A549 (cell line): ENCODE measurements around the gene ASAP2. TPM values are rescaled to one million over a fixed set of nuclear protein-coding genes. Genes with fewer than 3 reads are reported as not detected.

ENCODE experiments used
- ATAC-seq, 2 experiments: fragments of 200-7000 bp in 1 of 2; fragments of >200 bp in 1 of 2; cut with Nextera tagmentation in 1 of 2; cut with Tn5 transposase in 1 of 2; 3 replicates each; pipeline versions ENCODE4 v1.8.0 to v1.9.1; 2018 to 2020; ENCODE audit warnings: mild to moderate bottlenecking in 1 of 2, moderate library complexity in 1 of 2
- CTCF ChIA-PET: fragments of 300-600 bp; sonication (Branson Sonifier 250); formaldehyde crosslinking; extraction: SDS; loops from one replicate; lab custom pipeline; 2021; ENCODE audit warnings: antibody characterized with exemption, inconsistent platforms; lab: Yijun Ruan, JAX
- POLR2A ChIA-PET: fragments of 350-600 bp; formaldehyde crosslinking; extraction: SDS; loops from one replicate; lab custom pipeline; 2021; ENCODE audit warnings: antibody characterized with exemption, inconsistent platforms; lab: Yijun Ruan, JAX
- DNase-seq, 2 experiments: peaks; one replicate each; pipeline versions ENCODE4 v3.0.0 to v3.0.0-alpha.2; 2011 to 2016; ENCODE audit warnings: low read depth in 1 of 2, low spot score in 1 of 2
- FAIRE-seq: peaks from 2 replicates; lab custom pipeline; 2011; peaks lifted over from hg19 to GRCh38; lab: Jason Lieb, UNC
- H3K27ac ChIP-seq, 2 experiments: fragments of >200 bp; sonication (Bioruptor Twin); formaldehyde crosslinking; 3 replicates each; pipeline ENCODE4 v1.5.1; 2016 to 2017
- H3K4me1 ChIP-seq: fragments of >200 bp; sonication (Bioruptor Twin); formaldehyde crosslinking; 3 replicates; pipeline ENCODE4 v1.6.1; 2016
- H3K4me2 ChIP-seq: fragments of >200 bp; sonication (Bioruptor Twin); formaldehyde crosslinking; 3 replicates; pipeline ENCODE4 v1.6.1; 2016
- H3K4me3 ChIP-seq: fragments of >200 bp; sonication (Bioruptor Twin); formaldehyde crosslinking; 3 replicates; pipeline ENCODE4 v1.5.1; 2016
- H3K9me3 ChIP-seq: fragments of >200 bp; sonication (Bioruptor Twin); formaldehyde crosslinking; 3 replicates; pipeline ENCODE4 v1.6.1; 2016
- BHLHE40 ChIP-seq: IDR thresholded peaks from 2 replicates; pipeline ENCODE4 v1.6.1; 2012; ENCODE audit warnings: low read depth, low read length, inconsistent platforms
- CHD4 ChIP-seq: fragments of 200-600 bp; sonication (generic); IDR thresholded peaks from 2 replicates; pipeline ENCODE4 v1.6.1; 2016; ENCODE audit warnings: antibody characterized with exemption, mild to moderate bottlenecking, borderline replicate concordance
- FOXS1 ChIP-seq: fragments of 250-450 bp; sonication (Bioruptor Pico); IDR thresholded peaks from 2 replicates; pipeline ENCODE4 v1.5.0; 2020; ENCODE audit warnings: mild to moderate bottlenecking, moderate library complexity
- KDM1A ChIP-seq: fragments of 200-600 bp; sonication (generic); IDR thresholded peaks from 2 replicates; pipeline ENCODE4 v1.6.1; 2016; ENCODE audit warnings: low read depth, mild to moderate bottlenecking
- MYC ChIP-seq: IDR thresholded peaks from 2 replicates; pipeline ENCODE4 v1.6.1; 2012; ENCODE audit warnings: mild to moderate bottlenecking, inconsistent platforms, low read length, improper control_type of control experiment, borderline replicate concordance
- NFE2L2 ChIP-seq: fragments of 150-350 bp; conservative IDR thresholded peaks from 2 replicates; pipeline ENCODE4 v1.6.1; 2014; ENCODE audit warnings: low read length
- RAD21 ChIP-seq, 2 experiments: fragments of >200 bp in 1 of 2; sonication (Bioruptor Twin) in 1 of 2; formaldehyde crosslinking in 1 of 2; IDR thresholded peaks in 1 of 2; conservative IDR thresholded peaks in 1 of 2; 2 replicates in 1 of 2; 3 replicates in 1 of 2; pipeline ENCODE4 v1.6.1; 2012 to 2018; ENCODE audit warnings: inconsistent platforms in 1 of 2
- RCOR1 ChIP-seq: fragments of 150-350 bp; IDR thresholded peaks from 2 replicates; pipeline ENCODE4 v1.6.1; 2014; ENCODE audit warnings: antibody characterized with exemption, low read length, low read depth
- ZNF302 ChIP-seq: fragments of 250-450 bp; sonication (Bioruptor Pico); IDR thresholded peaks from 2 replicates; pipeline ENCODE4 v1.9.0; 2021; ENCODE audit warnings: inconsistent platforms, mild to moderate bottlenecking, moderate library complexity
- ZSCAN20 ChIP-seq: fragments of 250-450 bp; sonication (Bioruptor Pico); IDR thresholded peaks from 2 replicates; pipeline ENCODE4 v1.8.0; 2022; ENCODE audit warnings: mild to moderate bottlenecking, moderate library complexity
- WGBS: methylation state at CpG from one replicate; pipeline ENCODE4 v1.1.6; 2017; ENCODE audit errors: missing lambda C conversion rate; 5-methylcytosine and 5-hydroxymethylcytosine counted together
- polyA plus RNA-seq, 4 experiments: library from polyadenylated mRNA; depleted of rRNA in 3 of 4; stranded (reverse); fragments of >200 nt; fragmentation: RNase III in 1 of 4; extraction: RNeasy Plus Mini Kit Qiagen cat#74134 plus additional on column Dnase treatment in 1 of 4; gene quantifications; 2 replicates in 3 of 4; 3 replicates in 1 of 4; pipeline ENCODE4 v1.2.3, GENCODE V29; 2011 to 2017
- TF ChIP-seq, protein P1 (sequence below): fragments of 150-350 bp; IDR thresholded peaks from 2 replicates; pipeline ENCODE4 v1.6.1; 2014; ENCODE audit warnings: low read depth, mild to moderate bottlenecking, low read length
- TF ChIP-seq, protein P2 (sequence below): fragments of >200 bp; sonication (Bioruptor Twin); formaldehyde crosslinking; IDR thresholded peaks from 3 replicates; pipeline ENCODE4 v1.5.1; 2016
- TF ChIP-seq, protein P3 (sequence below): fragments of >200 bp; sonication (Bioruptor Twin); formaldehyde crosslinking; IDR thresholded peaks from 3 replicates; pipeline ENCODE4 v1.6.1; 2016
- TF ChIP-seq, protein P4 (sequence below): fragments of 250-450 bp; sonication (Bioruptor Pico); IDR thresholded peaks from 2 replicates; pipeline ENCODE4 v1.5.0; 2020; ENCODE audit warnings: low read depth, mild to moderate bottlenecking, moderate library complexity
- TF ChIP-seq, protein P5 (sequence below): IDR thresholded peaks from 2 replicates; pipeline ENCODE4 v1.6.1; 2012; ENCODE audit warnings: low read depth, borderline replicate concordance

ASAP2 gene
- polyA plus RNA-seq, 2 of the 4 experiments (the other 2 are of a cell fraction): 17.8 to 27.9 TPM

DNA sequence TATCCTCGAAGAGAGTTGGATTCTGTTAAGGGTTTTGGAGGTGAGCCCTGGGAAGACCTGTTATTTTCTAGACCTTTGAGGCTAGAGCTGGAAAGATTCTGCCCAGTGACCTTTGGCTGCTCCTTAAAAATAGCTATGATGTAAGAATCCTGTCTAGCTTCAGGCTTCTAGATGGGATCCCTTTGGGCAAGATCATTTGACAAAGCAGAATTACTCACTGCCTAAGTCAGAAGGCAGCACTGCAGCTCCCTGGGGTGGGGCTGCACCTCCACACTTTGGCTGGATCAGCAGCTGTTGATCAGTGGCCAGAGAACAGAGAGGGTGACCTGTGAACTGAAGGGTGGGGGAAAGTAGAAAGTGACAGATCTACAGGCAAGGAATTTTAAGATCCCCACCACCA, 103.8 kb downstream of the ASAP2 start (continued):
- TF ChIP-seq ZSCAN20 (CRISPR knock-in tag) (no peak), CHD4 (no peak), RCOR1 (no peak)
- TF ChIP-seq, protein P1, sequence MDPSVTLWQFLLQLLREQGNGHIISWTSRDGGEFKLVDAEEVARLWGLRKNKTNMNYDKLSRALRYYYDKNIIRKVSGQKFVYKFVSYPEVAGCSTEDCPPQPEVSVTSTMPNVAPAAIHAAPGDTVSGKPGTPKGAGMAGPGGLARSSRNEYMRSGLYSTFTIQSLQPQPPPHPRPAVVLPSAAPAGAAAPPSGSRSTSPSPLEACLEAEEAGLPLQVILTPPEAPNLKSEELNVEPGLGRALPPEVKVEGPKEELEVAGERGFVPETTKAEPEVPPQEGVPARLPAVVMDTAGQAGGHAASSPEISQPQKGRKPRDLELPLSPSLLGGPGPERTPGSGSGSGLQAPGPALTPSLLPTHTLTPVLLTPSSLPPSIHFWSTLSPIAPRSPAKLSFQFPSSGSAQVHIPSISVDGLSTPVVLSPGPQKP: no peak
- TF ChIP-seq, protein P2, sequence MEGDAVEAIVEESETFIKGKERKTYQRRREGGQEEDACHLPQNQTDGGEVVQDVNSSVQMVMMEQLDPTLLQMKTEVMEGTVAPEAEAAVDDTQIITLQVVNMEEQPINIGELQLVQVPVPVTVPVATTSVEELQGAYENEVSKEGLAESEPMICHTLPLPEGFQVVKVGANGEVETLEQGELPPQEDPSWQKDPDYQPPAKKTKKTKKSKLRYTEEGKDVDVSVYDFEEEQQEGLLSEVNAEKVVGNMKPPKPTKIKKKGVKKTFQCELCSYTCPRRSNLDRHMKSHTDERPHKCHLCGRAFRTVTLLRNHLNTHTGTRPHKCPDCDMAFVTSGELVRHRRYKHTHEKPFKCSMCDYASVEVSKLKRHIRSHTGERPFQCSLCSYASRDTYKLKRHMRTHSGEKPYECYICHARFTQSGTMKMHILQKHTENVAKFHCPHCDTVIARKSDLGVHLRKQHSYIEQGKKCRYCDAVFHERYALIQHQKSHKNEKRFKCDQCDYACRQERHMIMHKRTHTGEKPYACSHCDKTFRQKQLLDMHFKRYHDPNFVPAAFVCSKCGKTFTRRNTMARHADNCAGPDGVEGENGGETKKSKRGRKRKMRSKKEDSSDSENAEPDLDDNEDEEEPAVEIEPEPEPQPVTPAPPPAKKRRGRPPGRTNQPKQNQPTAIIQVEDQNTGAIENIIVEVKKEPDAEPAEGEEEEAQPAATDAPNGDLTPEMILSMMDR: no peak

DNA sequence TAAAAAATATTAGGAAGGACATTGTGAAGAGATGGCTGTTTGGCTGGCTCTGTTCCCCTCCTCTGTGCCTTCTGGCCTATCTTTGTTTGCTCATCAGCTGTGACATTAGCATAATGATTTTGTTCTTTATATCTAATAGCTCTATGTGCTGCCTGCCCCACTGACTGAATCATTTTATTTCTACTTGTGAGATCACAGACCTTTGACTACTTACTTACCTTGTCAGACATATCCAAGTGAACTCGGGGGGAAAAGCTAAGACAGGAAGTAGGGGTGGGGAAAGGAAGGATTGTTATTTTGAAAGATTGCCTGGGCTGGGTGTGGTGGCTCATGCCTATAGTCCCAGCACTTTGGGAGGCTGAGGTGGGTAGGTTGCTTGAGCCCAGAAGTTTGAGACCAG, 104.2 kb downstream of the ASAP2 start:
- no peaks in the 10 kb centered on the region for H3K9me3 ChIP-seq
- DNase-seq (peak in 1 of 2 experiments; percentile 18), ATAC-seq (peak; percentile 25 to 46)
- H3K27ac ChIP-seq: peak overlapping the region; percentile 67 to 86
- POLR2A ChIA-PET: interaction anchor here (0.6 to 1.5 kb wide), 7 partner anchors 23 to 104 kb away, joined by 3 to 8 read pairs (median 4); partner anchors contain the start of gene ASAP2
- TF ChIP-seq RAD21 (conservative IDR thresholded peaks at IDR 0.05 in 1 of 2, IDR thresholded peaks at IDR 0.05 in 1 of 2) (no peak), NFE2L2 (no peak), BHLHE40 (no peak)
- TF ChIP-seq, all 56 proteins: peak for 0
- peak overlapping the region; percentile 64 for H3K4me2 ChIP-seq
- FAIRE-seq: no peak
- 10% methylated on average over 1 of the region's 1 CpG for WGBS
- H3K4me1 ChIP-seq: peaks cover 55% of the 10 kb centered on the region
- no peak overlapping the region for H3K4me3 ChIP-seq
- CTCF ChIA-PET: interaction anchor here (1.0 to 4.0 kb wide), 9 partner anchors 12 to 167 kb away, joined by 3 to 24 read pairs (median 6); partner anchors contain the start of gene ASAP2

DNA sequence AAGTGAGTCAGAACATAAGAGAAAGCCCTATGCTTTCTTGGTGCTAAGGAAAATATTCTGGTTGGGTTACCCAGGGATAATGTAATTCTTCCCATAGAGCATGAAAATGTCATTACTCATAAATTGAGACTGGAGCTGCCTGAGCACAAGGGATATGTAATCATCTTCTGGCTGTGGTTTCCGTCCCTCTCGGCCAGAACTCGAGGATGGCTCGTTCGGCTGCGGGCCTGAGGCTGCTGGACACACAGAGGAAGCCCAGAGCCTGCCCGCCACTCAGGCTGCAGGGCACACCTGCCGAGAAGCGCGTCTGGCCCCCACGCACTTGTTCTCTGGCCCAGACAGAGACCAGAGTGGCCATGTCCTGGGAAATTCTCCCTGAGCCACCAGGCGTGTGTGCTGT, 104.9 kb downstream of the ASAP2 start:
- Histone ChIP-seq H3K9me3 (no peaks in the 10 kb centered on the region), H3K4me3 (no peak overlapping the region), H3K27ac (peak overlapping the region; percentile 67 to 86)
- CTCF ChIA-PET: interaction anchor here (1.2 to 4.0 kb wide), 6 partner anchors 11 to 106 kb away, joined by 3 to 24 read pairs (median 7); partner anchors contain the start of gene ASAP2
- ATAC-seq: peak in 1 of 2 experiments; percentile 13; a peak in 2 of 6 replicates
- 86% methylated on average over 12 of the region's 12 CpGs for WGBS
- no peak for TF ChIP-seq ZNF302 (CRISPR knock-in tag)
- no peak for TF ChIP-seq FOXS1 (CRISPR knock-in tag)
- no peak for TF ChIP-seq KDM1A
- no peak for TF ChIP-seq MYC
- TF ChIP-seq, protein P3, sequence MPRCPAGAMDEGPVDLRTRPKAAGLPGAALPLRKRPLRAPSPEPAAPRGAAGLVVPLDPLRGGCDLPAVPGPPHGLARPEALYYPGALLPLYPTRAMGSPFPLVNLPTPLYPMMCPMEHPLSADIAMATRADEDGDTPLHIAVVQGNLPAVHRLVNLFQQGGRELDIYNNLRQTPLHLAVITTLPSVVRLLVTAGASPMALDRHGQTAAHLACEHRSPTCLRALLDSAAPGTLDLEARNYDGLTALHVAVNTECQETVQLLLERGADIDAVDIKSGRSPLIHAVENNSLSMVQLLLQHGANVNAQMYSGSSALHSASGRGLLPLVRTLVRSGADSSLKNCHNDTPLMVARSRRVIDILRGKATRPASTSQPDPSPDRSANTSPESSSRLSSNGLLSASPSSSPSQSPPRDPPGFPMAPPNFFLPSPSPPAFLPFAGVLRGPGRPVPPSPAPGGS: no peak
- TF ChIP-seq, protein P4, sequence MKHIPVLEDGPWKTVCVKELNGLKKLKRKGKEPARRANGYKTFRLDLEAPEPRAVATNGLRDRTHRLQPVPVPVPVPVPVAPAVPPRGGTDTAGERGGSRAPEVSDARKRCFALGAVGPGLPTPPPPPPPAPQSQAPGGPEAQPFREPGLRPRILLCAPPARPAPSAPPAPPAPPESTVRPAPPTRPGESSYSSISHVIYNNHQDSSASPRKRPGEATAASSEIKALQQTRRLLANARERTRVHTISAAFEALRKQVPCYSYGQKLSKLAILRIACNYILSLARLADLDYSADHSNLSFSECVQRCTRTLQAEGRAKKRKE (CRISPR knock-in tag): no peak
- TF ChIP-seq, protein P5, sequence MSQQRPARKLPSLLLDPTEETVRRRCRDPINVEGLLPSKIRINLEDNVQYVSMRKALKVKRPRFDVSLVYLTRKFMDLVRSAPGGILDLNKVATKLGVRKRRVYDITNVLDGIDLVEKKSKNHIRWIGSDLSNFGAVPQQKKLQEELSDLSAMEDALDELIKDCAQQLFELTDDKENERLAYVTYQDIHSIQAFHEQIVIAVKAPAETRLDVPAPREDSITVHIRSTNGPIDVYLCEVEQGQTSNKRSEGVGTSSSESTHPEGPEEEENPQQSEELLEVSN: no peak
- TF ChIP-seq RAD21 (conservative IDR thresholded peaks at IDR 0.05 in 1 of 2, IDR thresholded peaks at IDR 0.05 in 1 of 2): no peak
- TF ChIP-seq, all 56 proteins: peak for 0
- peak overlapping the region; percentile 64 for H3K4me2 ChIP-seq
- no peak for DNase-seq
- no peak for FAIRE-seq
- peaks cover 55% of the 10 kb centered on the region for H3K4me1 ChIP-seq
- POLR2A ChIA-PET: no interaction called here
